HUES64 (cell line): ENCODE measurements around the gene HOXB13.

Source experiments
- H3K27ac ChIP-seq: 2 replicates; pipeline ENCODE4 v1.7.0; 2013; ENCODE audit warnings: low read depth, low read length, inconsistent platforms
- H3K27me3 ChIP-seq: 2 replicates; pipeline ENCODE4 v1.6.1; 2013; ENCODE audit warnings: mild to moderate bottlenecking, low read length; ENCODE audit not compliant: insufficient read depth
- H3K36me3 ChIP-seq: 2 replicates; pipeline ENCODE4 v1.6.1; 2013; ENCODE audit warnings: mild to moderate bottlenecking, low read length; ENCODE audit not compliant: insufficient read depth
- H3K4me1 ChIP-seq: 2 replicates; pipeline ENCODE4 v1.6.1; 2013; ENCODE audit warnings: mild to moderate bottlenecking, low read length, moderate library complexity; ENCODE audit not compliant: insufficient read depth
- H3K4me3 ChIP-seq: 2 replicates; pipeline ENCODE4 v1.5.1; 2013; ENCODE audit warnings: mild to moderate bottlenecking, low read length, moderate library complexity
- H3K9ac ChIP-seq: 2 replicates; pipeline ENCODE4 v1.6.1; 2013; ENCODE audit warnings: mild to moderate bottlenecking, low read depth, low read length
- H3K9me3 ChIP-seq: 2 replicates; pipeline ENCODE4 v1.6.1; 2013; ENCODE audit warnings: low read depth, low read length; ENCODE audit not compliant: insufficient read depth
- WGBS: fragments of 150-250, 120-280 bp; methylation state at CpG from one replicate; pipeline ENCODE4 v1.1.7; 2013; ENCODE audit warnings: missing lambda C conversion rate; 5-methylcytosine and 5-hydroxymethylcytosine counted together

The HOXB13 gene

GRCh38 chr17:48755356-48755755, 26.8 kb upstream of the HOXB13 start:
- no peak overlapping the region for H3K9ac ChIP-seq
- peaks cover 97% of the 10 kb centered on the region for H3K27me3 ChIP-seq

GRCh38 chr17:48754500-48755261, 26.1 kb upstream of the HOXB13 start:
- H3K4me3 ChIP-seq, result peak overlapping the region; percentile 11; the same call in 1 of the 2 replicates
- no peaks in the 10 kb centered on the region for H3K4me1 ChIP-seq
- H3K27me3 ChIP-seq, result peaks cover 99% of the 10 kb centered on the region
- no peak overlapping the region for H3K9ac ChIP-seq
- WGBS, result 3% methylated on average over 52 of the region's 52 CpGs
- no peaks in the 10 kb centered on the region for H3K9me3 ChIP-seq
- H3K27ac ChIP-seq, result no peak overlapping the region
- no peaks in the 10 kb centered on the region for H3K36me3 ChIP-seq

More at GRCh38 chr17:48755356-48755755, 26.8 kb upstream of the HOXB13 start:
- no peaks in the 10 kb centered on the region for H3K36me3 ChIP-seq
- peak overlapping the region; percentile 11; the same call in 1 of the 2 replicates for H3K4me3 ChIP-seq
- no peaks in the 10 kb centered on the region for H3K4me1 ChIP-seq
- no peak overlapping the region for H3K27ac ChIP-seq
- H3K9me3 ChIP-seq, result no peaks in the 10 kb centered on the region
- WGBS, result 17% methylated on average over 5 of the region's 8 CpGs

GRCh38 chr17:48753794-48754499, 25.4 kb upstream of the HOXB13 start:
- no peaks in the 10 kb centered on the region for H3K9me3 ChIP-seq
- H3K4me1 ChIP-seq, result no peaks in the 10 kb centered on the region
- no peak overlapping the region for H3K27ac ChIP-seq
- peaks cover 99% of the 10 kb centered on the region for H3K27me3 ChIP-seq
- no peaks in the 10 kb centered on the region for H3K36me3 ChIP-seq
- no peak overlapping the region for H3K9ac ChIP-seq
- WGBS, result 12% methylated on average over 21 of the region's 22 CpGs
- H3K4me3 ChIP-seq, result no peak overlapping the region

- no peaks in the 10 kb centered on the region for H3K9me3 ChIP-seq
- no peaks in the 10 kb centered on the region for H3K36me3 ChIP-seq
- no peak overlapping the region for H3K9ac ChIP-seq
- 4% methylated on average over 43 of the region's 43 CpGs for WGBS
- no peak overlapping the region for H3K4me3 ChIP-seq
- no peaks in the 10 kb centered on the region for H3K4me1 ChIP-seq
- no peak overlapping the region for H3K27ac ChIP-seq
- peaks cover 100% of the 10 kb centered on the region for H3K27me3 ChIP-seq
Observed at GRCh38 chr17:48752399-48753288, 24.1 kb upstream of the HOXB13 start.

- WGBS, result 13% methylated on average over 13 of the region's 13 CpGs
- Histone ChIP-seq H3K9ac (no peak overlapping the region), H3K27ac (no peak overlapping the region), H3K36me3 (no peaks in the 10 kb centered on the region), H3K27me3 (peaks cover 100% of the 10 kb centered on the region), H3K9me3 (no peaks in the 10 kb centered on the region), H3K4me3 (no peak overlapping the region), H3K4me1 (peaks cover 2% of the 10 kb centered on the region; the same call in 1 of the 2 replicates)
Observed at GRCh38 chr17:48751733-48752398, 23.3 kb upstream of the HOXB13 start.

GRCh38 chr17:48751172-48751571, 22.6 kb upstream of the HOXB13 start:
- Histone ChIP-seq H3K27ac (no peak overlapping the region), H3K4me3 (no peak overlapping the region), H3K9ac (no peak overlapping the region), H3K27me3 (peaks cover 100% of the 10 kb centered on the region), H3K4me1 (peaks cover 7% of the 10 kb centered on the region), H3K36me3 (no peaks in the 10 kb centered on the region), H3K9me3 (no peaks in the 10 kb centered on the region)
- WGBS, result 13% methylated on average over 3 of the region's 3 CpGs

- WGBS, result 5% methylated on average over 32 of the region's 32 CpGs
Observed at GRCh38 chr17:48749621-48750553, 21.3 kb upstream of the HOXB13 start.

GRCh38 chr17:48748718-48749566, 20.4 kb upstream of the HOXB13 start:
- 31% methylated on average over 14 of the region's 16 CpGs for WGBS

More at GRCh38 chr17:48749621-48750553, 21.3 kb upstream of the HOXB13 start:
- Histone ChIP-seq H3K27me3 (peaks cover 100% of the 10 kb centered on the region), H3K9me3 (no peaks in the 10 kb centered on the region), H3K27ac (no peak overlapping the region), H3K4me3 (no peak overlapping the region), H3K36me3 (no peaks in the 10 kb centered on the region), H3K9ac (no peak overlapping the region), H3K4me1 (peaks cover 7% of the 10 kb centered on the region)

More at GRCh38 chr17:48748718-48749566, 20.4 kb upstream of the HOXB13 start:
- Histone ChIP-seq H3K9me3 (no peaks in the 10 kb centered on the region), H3K27me3 (peaks cover 100% of the 10 kb centered on the region), H3K36me3 (no peaks in the 10 kb centered on the region), H3K4me3 (no peak overlapping the region), H3K4me1 (peaks cover 7% of the 10 kb centered on the region), H3K27ac (no peak overlapping the region), H3K9ac (no peak overlapping the region)
